ENCODE data around the gene IFNL3. TPM values are rescaled to one million over a fixed set of nuclear protein-coding genes. Genes with fewer than 3 reads are reported as not detected.

IFNL3 gene
- total and polyA plus RNA-seq, 2 of the 13 experiments (the other 11 are each of a cell fraction or from before 2014, with no cell fraction given) = not detected

DNA sequence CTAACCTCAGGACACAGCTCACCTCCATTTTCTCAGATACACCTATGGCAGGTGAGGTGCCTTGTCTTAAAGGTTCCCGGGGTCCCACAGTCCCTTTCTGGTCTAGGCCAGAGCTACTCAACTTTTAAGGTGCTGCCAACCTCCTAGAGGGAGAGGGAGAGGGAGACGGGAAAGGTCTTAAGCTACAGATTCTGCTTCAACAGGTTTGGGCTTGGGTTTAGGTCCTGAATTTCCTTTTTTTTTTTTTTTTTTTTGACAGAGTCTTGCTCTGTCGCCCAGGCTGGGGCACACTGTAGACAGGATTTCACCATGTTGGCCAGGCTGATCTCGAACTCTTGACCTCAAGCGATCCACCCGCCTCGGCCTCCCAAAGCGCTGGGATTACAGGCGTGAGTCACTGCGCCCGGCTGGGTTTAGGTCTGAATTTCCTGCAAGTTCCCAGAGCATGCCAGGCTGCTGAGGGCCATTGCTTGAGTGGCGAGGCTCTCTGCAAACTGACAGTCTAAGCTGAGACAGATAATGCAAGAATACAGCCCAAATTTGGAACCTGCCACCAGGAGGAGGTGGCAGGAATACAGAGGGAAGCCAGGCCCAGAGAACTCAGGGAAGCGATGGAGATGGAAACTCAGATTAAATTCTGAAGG, 33.0 kb downstream of the IFNL3 start (continued):
- TF ChIP-seq ZNF503 (CRISPR knock-in tag; IDR thresholded peaks at IDR 0.05) = no peak
- TF ChIP-seq CHD2 (IDR thresholded peaks at IDR 0.05; ENCODE audit: low read depth, low read length) = no peak
- no peak for TF ChIP-seq ZNF609 (CRISPR knock-in tag; IDR thresholded peaks at IDR 0.05; ENCODE audit: borderline replicate concordance)

DNA sequence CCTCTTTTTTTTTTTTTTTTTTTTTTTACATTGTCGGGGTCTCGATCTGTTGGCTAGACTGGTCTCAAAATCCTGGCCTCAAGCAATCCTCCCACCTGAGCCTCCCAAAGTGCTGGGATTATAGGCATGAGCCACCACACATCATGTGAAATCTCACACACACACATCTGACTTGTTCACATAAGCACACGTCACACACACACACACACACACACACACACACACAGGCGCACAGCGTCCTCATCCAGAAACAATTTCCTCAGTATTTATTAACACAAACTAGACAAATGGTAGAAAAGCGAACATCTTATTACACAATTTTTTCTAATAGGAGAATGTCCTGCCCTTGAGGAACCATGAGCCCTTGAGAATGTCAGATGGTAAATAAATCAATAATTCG, 35.6 kb downstream of the IFNL3 start:
- WGBS (ENCODE audit: low lambda C conversion rate) = 36% methylated on average over 7 of the region's 7 CpGs
- intact Hi-C loops (cut with micrococcal nuclease; ENCODE audit: unreplicated experiment) = no loop called here
- FAIRE-seq = no peak

More for the DNA sequence above, 35.6 kb downstream of the IFNL3 start:
- POLR2A ChIA-PET = no interaction called here
- no peak overlapping the region for H2AFZ ChIP-seq (ENCODE audit: low read length)
- no peaks in the 10 kb centered on the region for H3K9me3 ChIP-seq (ENCODE audit: low read length)
- TF ChIP-seq KMT2B (CRISPR knock-in tag; IDR thresholded peaks at IDR 0.05) (no peak), ZNF556 (CRISPR knock-in tag; IDR thresholded peaks at IDR 0.05; ENCODE audit: borderline replicate concordance) (no peak), ZNF543 (CRISPR knock-in tag; IDR thresholded peaks at IDR 0.05) (no peak), FOXO1 (CRISPR knock-in tag; IDR thresholded peaks at IDR 0.05) (no peak), DNMT3B (CRISPR knock-in tag; conservative IDR thresholded peaks at IDR 0.05) (no peak), ZNF451 (CRISPR knock-in tag; IDR thresholded peaks at IDR 0.05) (no peak), FOSL1 (CRISPR knock-in tag; IDR thresholded peaks at IDR 0.05; ENCODE audit: borderline replicate concordance) (no peak), RBFOX2 (IDR thresholded peaks at IDR 0.05; ENCODE audit: low read depth, low read length) (no peak), BCL6 (CRISPR knock-in tag; IDR thresholded peaks at IDR 0.05) (no peak), ZFYVE20 (CRISPR knock-in tag; IDR thresholded peaks at IDR 0.05; ENCODE audit: borderline replicate concordance, low read depth) (no peak), MBNL3 (CRISPR knock-in tag; conservative IDR thresholded peaks at IDR 0.05) (no peak), ZNF713 (CRISPR knock-in tag; IDR thresholded peaks at IDR 0.05) (no peak), SIX1 (CRISPR knock-in tag; IDR thresholded peaks at IDR 0.05; ENCODE audit: borderline replicate concordance) (no peak), ZNF12 (CRISPR knock-in tag; IDR thresholded peaks at IDR 0.05) (no peak), KAT2B (IDR thresholded peaks at IDR 0.05; ENCODE audit: borderline replicate concordance, low read depth, low read length) (no peak), SMAD9 (CRISPR knock-in tag; IDR thresholded peaks at IDR 0.05) (no peak)
- ATAC-seq = no peak
- no TSS peak for BruUV-seq (replicated peaks)
- no peaks in the 10 kb centered on the region for H3K36me3 ChIP-seq (replicated peaks in 1 of 2; ENCODE audit: control insufficient read depth in 1 of 2, insufficient read depth in 2 of 2, low read length in 2 of 2)
- no peak overlapping the region for H3K9ac ChIP-seq (ENCODE audit: insufficient read depth, low read depth, low read length)
- H3K4me1 ChIP-seq (ENCODE audit: insufficient read depth, low read length) = no peaks in the 10 kb centered on the region
- no peak overlapping the region for H3K4me3 ChIP-seq (replicated peaks in 1 of 3; ENCODE audit: insufficient read depth in 1 of 3, low read depth in 2 of 3, low read length in 3 of 3)
- in situ Hi-C loops (cut with HindIII; ENCODE audit: extremely low pct_ligation_motif_present, low pct_unique_long_range_greater_than_20kb) = no loop called here
- H3K27me3 ChIP-seq (ENCODE audit: control insufficient read depth in 1 of 2, insufficient read depth in 2 of 2, low read length in 2 of 2) = peaks cover 2 to 11% of the 10 kb centered on the region in 2 experiments
- H4K20me1 ChIP-seq (ENCODE audit: insufficient read depth, low read length) = no peaks in the 10 kb centered on the region
- H3K27ac ChIP-seq (ENCODE audit: extremely low read length, insufficient read depth, low read length) = no peak overlapping the region
- H3K4me2 ChIP-seq (ENCODE audit: low read depth, low read length) = no peak overlapping the region
- no peak for DNase-seq (ENCODE audit: low spot score)
- no peaks in the 10 kb centered on the region for H3K79me2 ChIP-seq (ENCODE audit: insufficient read depth, low read length)
- CTCF ChIA-PET (ENCODE audit: low intra/inter-chr PET ratio, low total read pairs) = no interaction called here
